GM18909 (cell line): ENCODE results near the gene CDH13.

Experiments
- ATAC-seq: cut with Tn5 transposase; IDR thresholded peaks from one replicate; pipeline ENCODE4 v1.9.1; 2021; ENCODE audit warnings: mild to moderate bottlenecking; ENCODE audit not compliant: unreplicated experiment, poor library complexity

CDH13 gene

GRCh38 chr16:82972331-82972919, 345.7 kb downstream of the CDH13 start:
- ATAC-seq: no peak

- ATAC-seq: no peak
Measured at GRCh38 chr16:82979406-82980111, 352.8 kb downstream of the CDH13 start.

DNA sequence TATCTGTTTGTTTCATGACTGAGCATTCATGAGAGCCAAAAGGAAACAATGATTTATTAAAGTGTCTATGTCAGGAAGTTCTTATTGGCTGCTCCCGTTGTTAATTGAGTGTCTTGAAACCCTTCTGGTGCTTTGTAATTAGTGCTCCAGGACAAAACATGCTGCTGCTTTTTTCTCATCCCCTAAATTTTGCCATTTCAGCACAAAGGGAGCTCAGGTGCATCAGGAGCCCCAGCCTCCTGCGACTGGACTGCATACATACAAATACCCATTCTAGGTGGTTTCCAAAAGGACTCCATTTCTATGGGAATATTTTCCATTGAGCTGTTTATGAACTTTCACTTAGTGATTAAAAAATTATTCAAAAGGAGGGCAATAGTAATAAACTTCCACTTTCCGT, 354.0 kb downstream of the CDH13 start:
- ATAC-seq: no peak

DNA sequence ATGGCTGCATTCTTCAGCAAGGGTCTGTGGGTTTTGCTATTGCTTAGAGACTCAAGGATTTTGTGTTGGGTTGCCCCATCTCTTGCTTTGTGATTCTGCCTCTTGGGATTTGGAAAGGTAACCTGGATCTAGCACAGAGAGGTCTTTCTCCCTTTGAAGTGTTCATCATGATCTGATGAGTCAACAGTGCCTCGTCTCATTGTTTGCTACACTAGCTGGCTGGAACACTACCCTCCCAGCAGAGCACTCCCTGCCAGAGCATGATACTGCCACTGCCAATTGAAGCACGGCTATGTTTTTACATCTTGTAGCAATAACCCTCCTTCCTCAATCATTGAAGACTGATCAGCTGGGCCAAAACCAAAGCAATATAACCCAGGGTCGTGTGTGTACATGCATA, 361.0 kb downstream of the CDH13 start:
- ATAC-seq: no peak

GRCh38 chr16:82990155-82990554, 363.4 kb downstream of the CDH13 start:
- ATAC-seq: no peak

- ATAC-seq: no peak
Measured at GRCh38 chr16:82991410-82991809, 364.6 kb downstream of the CDH13 start.

- no peak for ATAC-seq
Measured at GRCh38 chr16:82991966-82992675, 365.4 kb downstream of the CDH13 start.

DNA sequence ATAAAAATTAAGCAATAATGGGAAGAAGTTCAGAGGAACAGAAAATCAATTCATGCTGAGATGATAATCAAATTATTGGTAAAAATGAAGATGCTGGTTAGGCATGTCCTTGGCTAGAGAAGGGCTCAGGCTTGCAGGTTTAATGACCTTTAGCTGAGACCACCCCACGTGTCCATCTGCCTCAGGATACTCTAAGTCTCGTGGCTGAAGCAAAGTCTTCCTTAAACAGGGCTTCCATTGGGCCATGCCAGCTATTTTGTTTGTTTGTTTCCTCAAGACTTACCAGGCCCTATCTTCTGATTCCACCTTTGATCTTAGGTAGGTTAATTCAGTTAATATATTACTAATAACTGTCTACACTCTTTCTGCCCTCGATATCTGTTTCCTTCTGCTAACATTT, 366.0 kb downstream of the CDH13 start:
- ATAC-seq: no peak

DNA sequence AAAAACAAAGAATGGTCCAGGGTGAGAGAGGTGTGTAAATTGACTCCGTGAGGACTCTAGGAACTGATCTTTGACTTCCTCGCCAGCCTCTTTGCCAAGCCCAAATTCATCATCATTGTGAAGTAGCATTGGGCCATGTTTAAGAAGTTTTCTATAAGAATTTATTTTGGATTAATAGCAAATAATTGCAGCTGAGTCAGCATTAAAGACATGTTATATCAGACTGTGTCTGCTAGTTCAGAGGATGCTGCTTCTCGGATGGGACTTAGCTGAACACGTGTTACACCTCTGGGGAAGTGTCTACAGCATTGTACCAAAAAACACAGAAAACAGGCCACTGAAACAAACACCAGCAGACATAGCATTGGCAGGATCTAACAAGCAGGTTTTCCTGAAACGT, 366.6 kb downstream of the CDH13 start:
- ATAC-seq: no peak

GRCh38 chr16:82993926-82994325, 367.2 kb downstream of the CDH13 start:
- no peak for ATAC-seq

- no peak for ATAC-seq
Measured at GRCh38 chr16:82995286-82995923, 368.6 kb downstream of the CDH13 start.

GRCh38 chr16:82995924-82996441, 369.2 kb downstream of the CDH13 start:
- no peak for ATAC-seq

DNA sequence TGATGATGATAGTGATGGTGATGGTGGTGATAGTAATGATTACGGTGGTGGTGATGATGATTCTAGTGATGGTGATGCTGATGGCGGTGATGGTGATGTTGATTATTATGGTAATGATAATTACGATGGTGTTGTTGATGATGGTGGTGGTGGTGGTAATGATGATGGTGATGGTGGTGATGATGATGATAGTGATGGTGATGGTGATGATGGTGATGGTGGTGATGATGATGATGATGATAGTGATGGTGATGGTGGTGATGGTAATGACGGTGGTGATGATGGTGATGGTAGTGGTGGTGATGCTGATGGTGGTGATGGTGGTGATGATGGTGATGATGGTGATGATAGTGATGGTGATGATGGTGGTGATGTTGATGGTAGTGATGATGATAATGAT, 370.0 kb downstream of the CDH13 start:
- no peak for ATAC-seq

GRCh38 chr16:82999711-83000110, 372.9 kb downstream of the CDH13 start:
- ATAC-seq: no peak

- ATAC-seq: no peak
Measured at GRCh38 chr16:83002351-83003334, 375.9 kb downstream of the CDH13 start.

DNA sequence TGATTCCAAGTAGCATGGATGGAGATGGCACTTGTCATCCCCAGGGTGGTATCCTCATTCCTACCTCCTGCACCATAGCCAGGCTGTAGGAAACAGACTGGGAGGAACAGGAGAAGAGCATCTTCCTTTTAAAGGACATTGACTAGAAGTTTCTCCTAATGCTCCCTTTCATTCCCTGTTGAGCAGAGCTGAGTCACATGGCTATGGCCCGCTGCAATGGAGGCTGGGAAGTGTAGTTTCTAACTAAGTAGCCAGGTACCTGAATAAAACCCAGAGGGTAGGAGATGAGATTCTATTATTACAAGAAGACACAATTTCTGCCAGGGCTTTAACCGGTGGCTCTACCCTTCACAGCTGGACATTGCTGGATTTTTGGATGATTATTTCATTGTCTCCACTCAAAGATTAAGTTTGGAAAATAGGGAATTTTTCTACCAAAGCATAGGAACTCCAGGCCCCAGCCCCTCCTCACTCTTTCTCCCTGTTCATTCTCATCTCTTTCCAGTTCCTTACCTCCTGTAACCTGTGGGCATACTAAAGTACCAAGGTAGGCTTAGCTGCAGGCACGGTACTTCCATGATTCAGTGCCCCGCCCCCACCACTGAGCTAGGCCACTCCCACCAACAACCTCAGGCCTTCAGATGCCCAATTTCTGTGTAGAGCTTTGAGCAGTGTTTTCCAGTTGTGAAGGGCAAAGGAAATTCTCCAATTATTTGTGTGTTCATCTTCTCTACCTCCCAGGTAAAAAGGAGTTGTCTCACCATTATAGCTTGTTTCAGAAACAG, 378.3 kb downstream of the CDH13 start:
- ATAC-seq: no peak

GRCh38 chr16:83005653-83006160, 378.9 kb downstream of the CDH13 start:
- no peak for ATAC-seq

- ATAC-seq: no peak
Measured at GRCh38 chr16:83010776-83011720, 384.3 kb downstream of the CDH13 start.
